ENCODE measurements around the gene KCNMB2.

DNA sequence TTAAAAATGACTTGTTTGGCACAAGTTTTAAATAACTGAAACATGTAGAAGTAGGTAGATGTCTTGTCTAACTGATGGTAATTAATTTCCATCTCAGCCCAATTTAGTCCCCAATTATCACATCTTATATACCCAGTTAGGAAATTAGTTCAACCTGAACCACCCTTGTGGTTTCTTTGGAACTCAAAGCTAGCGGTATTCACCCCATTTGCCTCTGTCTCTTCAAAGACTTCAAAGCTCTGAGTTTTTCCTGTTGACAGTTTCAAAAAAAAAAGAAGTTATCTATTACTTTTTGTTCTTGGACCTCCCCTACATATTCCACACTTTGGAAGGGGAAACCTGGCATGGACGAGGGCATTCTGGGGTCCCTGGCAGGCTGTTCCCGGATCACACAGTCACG is 236.5 kb downstream of the KCNMB2 start:
- TF ChIP-seq, protein P1, sequence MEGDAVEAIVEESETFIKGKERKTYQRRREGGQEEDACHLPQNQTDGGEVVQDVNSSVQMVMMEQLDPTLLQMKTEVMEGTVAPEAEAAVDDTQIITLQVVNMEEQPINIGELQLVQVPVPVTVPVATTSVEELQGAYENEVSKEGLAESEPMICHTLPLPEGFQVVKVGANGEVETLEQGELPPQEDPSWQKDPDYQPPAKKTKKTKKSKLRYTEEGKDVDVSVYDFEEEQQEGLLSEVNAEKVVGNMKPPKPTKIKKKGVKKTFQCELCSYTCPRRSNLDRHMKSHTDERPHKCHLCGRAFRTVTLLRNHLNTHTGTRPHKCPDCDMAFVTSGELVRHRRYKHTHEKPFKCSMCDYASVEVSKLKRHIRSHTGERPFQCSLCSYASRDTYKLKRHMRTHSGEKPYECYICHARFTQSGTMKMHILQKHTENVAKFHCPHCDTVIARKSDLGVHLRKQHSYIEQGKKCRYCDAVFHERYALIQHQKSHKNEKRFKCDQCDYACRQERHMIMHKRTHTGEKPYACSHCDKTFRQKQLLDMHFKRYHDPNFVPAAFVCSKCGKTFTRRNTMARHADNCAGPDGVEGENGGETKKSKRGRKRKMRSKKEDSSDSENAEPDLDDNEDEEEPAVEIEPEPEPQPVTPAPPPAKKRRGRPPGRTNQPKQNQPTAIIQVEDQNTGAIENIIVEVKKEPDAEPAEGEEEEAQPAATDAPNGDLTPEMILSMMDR (IDR thresholded peaks at IDR 0.05): no peak
- TF ChIP-seq POLR2A (IDR thresholded peaks at IDR 0.05) (no peak), EP300 (IDR thresholded peaks at IDR 0.05; ENCODE audit: low read depth) (no peak), POLR2AphosphoS5 (IDR thresholded peaks at IDR 0.05) (no peak)

All from transverse colon (tissue), 4 donors.